ENCODE results near the gene UBE2QL1. TPM values are rescaled to one million over a fixed set of nuclear protein-coding genes. Genes with fewer than 3 reads are reported as not detected.

The UBE2QL1 gene
- total RNA-seq, 4 donors from 2014 or later = 0.22 to 1.0 (median 0.50) TPM

DNA sequence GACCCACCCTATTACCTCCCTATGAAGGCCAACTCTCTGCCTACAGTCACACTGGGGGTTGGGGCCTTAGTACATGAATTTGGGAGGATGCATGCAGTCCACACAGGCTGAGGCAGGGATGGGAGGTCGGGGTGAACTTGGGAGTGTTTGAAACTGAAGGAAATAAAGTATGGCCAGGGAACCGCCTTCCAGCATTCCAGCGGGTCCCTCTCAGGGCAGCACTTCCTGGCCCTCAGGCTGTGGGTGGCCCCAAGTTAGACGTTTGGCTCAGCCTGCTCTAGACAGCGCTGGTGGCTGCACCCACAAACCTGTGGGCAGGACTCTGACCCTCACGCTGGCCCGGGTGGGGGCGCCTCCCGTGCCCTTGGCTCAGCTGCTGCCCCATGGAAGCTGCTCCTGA lies 74.3 kb downstream of the UBE2QL1 start:
- DNase-seq (ENCODE audit: low spot score in 2 of 2) = no peak
- no peak for TF ChIP-seq POLR2A (IDR thresholded peaks at IDR 0.05)
- TF ChIP-seq CTCF (IDR thresholded peaks at IDR 0.05) = no peak
- no peak for TF ChIP-seq EP300 (IDR thresholded peaks at IDR 0.05)
- no peak overlapping the region for H3K27ac ChIP-seq
- WGBS, 2 donors = 30 to 35% methylated on average over 9 of the region's 9 CpGs
- no peak overlapping the region for H3K4me3 ChIP-seq
- no peaks in the 10 kb centered on the region for H3K27me3 ChIP-seq
- H3K36me3 ChIP-seq = no peaks in the 10 kb centered on the region
- no peaks in the 10 kb centered on the region for H3K9me3 ChIP-seq
- H3K4me1 ChIP-seq = no peaks in the 10 kb centered on the region

- no peaks in the 10 kb centered on the region for H3K9me3 ChIP-seq
- no peak for DNase-seq (ENCODE audit: low spot score in 2 of 2)
- no peak overlapping the region for H3K27ac ChIP-seq
- no peak for TF ChIP-seq EP300 (IDR thresholded peaks at IDR 0.05)
- no peak for TF ChIP-seq POLR2A (IDR thresholded peaks at IDR 0.05)
- TF ChIP-seq CTCF (IDR thresholded peaks at IDR 0.05) = no peak
- no peak overlapping the region for H3K4me3 ChIP-seq
- 58 to 74% methylated on average over 4 of the region's 4 CpGs for WGBS, 2 donors
- no peaks in the 10 kb centered on the region for H3K4me1 ChIP-seq
- H3K36me3 ChIP-seq = no peaks in the 10 kb centered on the region
- H3K27me3 ChIP-seq = no peaks in the 10 kb centered on the region
Observed at GRCh38 chr5:6525422-6525821, 76.8 kb downstream of the UBE2QL1 start.

DNA sequence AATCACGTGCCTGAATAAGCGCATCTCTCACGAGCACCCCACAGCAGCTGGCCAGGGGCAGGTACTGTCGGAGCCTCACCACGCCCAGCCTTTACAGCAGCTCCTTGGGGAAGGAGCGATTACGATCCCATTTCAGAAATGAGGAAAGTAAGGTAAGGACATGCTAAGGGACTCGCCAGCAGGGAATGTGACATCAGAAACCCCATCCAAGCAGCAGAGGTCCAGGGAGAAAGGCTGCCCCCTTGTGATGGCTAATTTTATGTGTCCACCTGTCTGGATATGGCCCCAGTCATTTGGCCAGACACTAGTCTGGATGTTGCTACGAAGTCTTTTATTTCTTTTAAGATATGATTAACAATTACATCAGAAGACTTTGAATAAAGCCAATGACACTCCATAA lies 77.3 kb downstream of the UBE2QL1 start:
- Histone ChIP-seq H3K4me1 (no peaks in the 10 kb centered on the region), H3K4me3 (no peak overlapping the region), H3K9me3 (no peaks in the 10 kb centered on the region), H3K36me3 (no peaks in the 10 kb centered on the region), H3K27ac (no peak overlapping the region), H3K27me3 (no peaks in the 10 kb centered on the region)
- 56 to 59% methylated on average over 9 of the region's 9 CpGs for WGBS, 2 donors
- TF ChIP-seq POLR2A (IDR thresholded peaks at IDR 0.05) (no peak), EP300 (IDR thresholded peaks at IDR 0.05) (no peak), CTCF (IDR thresholded peaks at IDR 0.05) (peak in 2 of 5 experiments; percentile 18 to 19)
- no peak for DNase-seq (ENCODE audit: low spot score in 2 of 2)

DNA sequence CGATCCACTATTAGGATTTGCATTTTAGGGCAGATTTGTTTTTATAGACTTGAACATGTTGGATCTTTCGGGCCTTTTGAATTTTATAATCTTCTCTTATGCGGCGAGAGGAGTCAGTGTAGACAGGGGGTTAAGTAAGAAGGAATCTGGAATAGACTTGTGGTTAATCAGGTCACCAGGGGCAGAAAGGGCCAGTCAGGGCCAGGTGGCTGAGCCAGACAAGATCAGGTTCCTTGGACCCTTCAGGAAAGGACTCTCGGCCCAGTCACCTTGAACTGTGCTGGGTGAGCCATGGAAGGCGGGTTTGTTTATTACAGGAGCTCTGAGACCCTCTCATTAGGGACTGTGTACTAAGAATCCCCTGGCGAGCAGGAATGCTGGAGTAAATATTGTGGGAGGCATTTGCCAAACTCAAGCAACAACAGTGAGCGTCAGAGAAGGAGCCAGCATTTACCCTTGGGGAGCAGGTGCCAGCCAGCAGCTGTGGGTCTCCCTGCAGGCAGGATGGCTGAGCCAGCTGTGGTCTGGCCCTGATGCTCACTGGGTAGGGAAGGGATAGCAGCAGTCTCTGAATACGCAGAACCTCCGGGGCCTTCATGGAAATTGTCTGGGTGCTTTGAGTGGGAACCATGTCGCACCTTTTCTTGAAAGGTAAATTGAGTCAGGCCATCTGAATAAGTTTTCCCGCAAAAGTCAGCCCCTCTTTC lies 79.2 kb downstream of the UBE2QL1 start:
- no peaks in the 10 kb centered on the region for H3K27me3 ChIP-seq
- no peaks in the 10 kb centered on the region for H3K9me3 ChIP-seq
- no peaks in the 10 kb centered on the region for H3K4me1 ChIP-seq
- H3K36me3 ChIP-seq = no peaks in the 10 kb centered on the region
- H3K27ac ChIP-seq = no peak overlapping the region
- DNase-seq (ENCODE audit: low spot score in 2 of 2) = no peak
- no peak for TF ChIP-seq CTCF (IDR thresholded peaks at IDR 0.05)
- no peak for TF ChIP-seq EP300 (IDR thresholded peaks at IDR 0.05)
- no peak for TF ChIP-seq POLR2A (IDR thresholded peaks at IDR 0.05)
- 79 to 84% methylated on average over 12 of the region's 12 CpGs for WGBS, 2 donors
- no peak overlapping the region for H3K4me3 ChIP-seq

GRCh38 chr5:6535594-6535993 lies 86.9 kb downstream of the UBE2QL1 start:
- H3K36me3 ChIP-seq = no peaks in the 10 kb centered on the region
- DNase-seq (ENCODE audit: low spot score in 2 of 2) = no peak
- no peaks in the 10 kb centered on the region for H3K27me3 ChIP-seq
- no peak overlapping the region for H3K4me3 ChIP-seq
- H3K9me3 ChIP-seq = no peaks in the 10 kb centered on the region
- WGBS, 2 donors = 79 to 80% methylated on average over 2 of the region's 2 CpGs
- TF ChIP-seq CTCF (IDR thresholded peaks at IDR 0.05) (no peak), POLR2A (IDR thresholded peaks at IDR 0.05) (no peak), EP300 (IDR thresholded peaks at IDR 0.05) (no peak)
- no peaks in the 10 kb centered on the region for H3K4me1 ChIP-seq
- no peak overlapping the region for H3K27ac ChIP-seq

Measured in tibial nerve (tissue), 4 donors.